LoVo (cell line): Measurements from ENCODE around the gene ADRA2B.
A peak's percentile ranks its signal among the peaks of the same experiment; 100 is the strongest.

Source experiments
- DNase-seq: peaks from one replicate; pipeline ENCODE4 v3.0.0-alpha.2; 2016; ENCODE audit warnings: low spot score

The ADRA2B gene

GRCh38 chr2:96116879-96117533, 635 bp upstream of the ADRA2B start:
- peak; percentile 68 for DNase-seq

GRCh38 chr2:96115631-96116423, 544 bp downstream of the ADRA2B start:
- DNase-seq = no peak

GRCh38 chr2:96114903-96115581, 1.3 kb downstream of the ADRA2B start:
- DNase-seq = no peak

- no peak for DNase-seq
Observed at GRCh38 chr2:96114546-96114902, 1.8 kb downstream of the ADRA2B start.

- no peak for DNase-seq
Observed at GRCh38 chr2:96113951-96114350, 2.4 kb downstream of the ADRA2B start.

GRCh38 chr2:96113367-96113677, 3.0 kb downstream of the ADRA2B start:
- DNase-seq = no peak

GRCh38 chr2:96112501-96113366, 3.6 kb downstream of the ADRA2B start:
- no peak for DNase-seq

GRCh38 chr2:96111823-96112500, 4.4 kb downstream of the ADRA2B start:
- DNase-seq = no peak

- DNase-seq = no peak
Observed at GRCh38 chr2:96111257-96111640, 5.1 kb downstream of the ADRA2B start.

- DNase-seq = no peak
Observed at GRCh38 chr2:96110621-96111256, 5.6 kb downstream of the ADRA2B start.

- DNase-seq = no peak
Observed at GRCh38 chr2:96109931-96110511, 6.3 kb downstream of the ADRA2B start.

GRCh38 chr2:96109361-96109680, 7.0 kb downstream of the ADRA2B start:
- DNase-seq = no peak

GRCh38 chr2:96108541-96109360, 7.6 kb downstream of the ADRA2B start:
- no peak for DNase-seq

GRCh38 chr2:96108151-96108540, 8.2 kb downstream of the ADRA2B start:
- no peak for DNase-seq

GRCh38 chr2:96107708-96108065, 8.7 kb downstream of the ADRA2B start:
- DNase-seq = no peak

- DNase-seq = no peak
Observed at GRCh38 chr2:96106991-96107707, 9.2 kb downstream of the ADRA2B start.

GRCh38 chr2:96105994-96106715, 10.2 kb downstream of the ADRA2B start:
- DNase-seq = no peak

- no peak for DNase-seq
Observed at GRCh38 chr2:96105152-96105915, 11.0 kb downstream of the ADRA2B start.
